Measurements from ENCODE around the gene DBNDD1.
"Not testable (repeated sequence)": the region's sequence is repeated elsewhere in the genome, so short reads cannot be mapped to it uniquely, and the experiment has no call there.

DBNDD1 gene

DNA sequence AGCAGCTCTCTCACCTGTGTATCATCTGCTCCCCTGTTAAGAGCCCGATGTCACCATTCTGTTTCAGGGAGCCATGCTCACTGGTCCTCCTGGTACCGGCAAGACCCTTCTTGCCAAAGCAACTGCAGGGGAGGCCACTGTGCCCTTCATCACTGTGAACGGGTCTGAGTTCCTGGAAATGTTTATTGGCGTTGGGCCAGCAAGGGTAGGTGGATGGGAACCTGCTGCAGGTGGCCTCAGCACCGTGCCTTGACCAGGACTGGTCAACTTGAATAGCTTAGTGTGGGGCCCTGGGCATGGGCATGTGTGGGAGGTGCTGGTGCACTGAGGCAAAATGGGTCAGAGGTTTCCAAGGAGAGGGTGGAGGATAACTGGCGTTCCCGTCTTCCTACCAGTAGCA lies 28.5 kb downstream of the DBNDD1 start:
- DNase-seq (ENCODE audit: low read depth), result no peak

DNA sequence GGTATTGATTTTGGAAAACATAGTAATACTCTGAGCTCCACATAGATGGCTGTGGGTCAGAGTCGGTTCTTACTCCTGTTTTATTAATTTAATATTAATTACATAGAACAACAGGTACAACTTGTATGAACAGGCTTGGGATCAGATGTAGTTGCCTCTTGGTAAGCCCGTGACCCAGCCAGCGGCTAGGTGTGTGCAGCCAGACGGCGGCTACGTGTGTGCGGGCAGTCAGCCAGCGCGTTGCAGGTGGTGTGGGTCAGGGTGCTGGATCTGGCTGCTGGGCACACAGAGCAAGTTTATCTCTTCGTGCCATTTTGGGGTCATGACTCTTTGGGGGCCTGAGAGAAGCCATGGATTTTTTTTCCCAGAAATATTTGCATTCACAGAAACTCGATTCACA lies 30.3 kb downstream of the DBNDD1 start:
- no peak for DNase-seq (ENCODE audit: low read depth)

DNA sequence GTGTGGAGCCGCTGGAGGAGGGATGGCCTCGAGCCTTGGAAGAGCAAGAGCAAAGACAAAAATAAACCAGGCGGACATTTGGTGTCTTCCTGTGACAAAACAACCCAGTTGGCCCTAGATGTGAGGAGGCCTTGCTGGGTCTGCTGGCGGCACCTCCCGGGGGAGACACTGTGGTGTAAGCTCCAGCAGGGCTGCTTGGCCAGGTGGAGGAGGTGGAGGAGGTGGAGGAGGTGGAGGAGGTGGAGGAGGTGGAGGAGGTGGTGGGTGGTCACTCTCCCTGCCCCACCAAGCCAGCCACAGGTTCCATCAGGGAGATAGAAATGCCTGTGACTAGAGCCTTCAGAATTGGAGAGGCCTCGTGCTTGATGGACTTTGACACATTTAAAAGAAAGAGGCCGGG lies 32.1 kb downstream of the DBNDD1 start:
- DNase-seq (ENCODE audit: low read depth), result no peak

DNA sequence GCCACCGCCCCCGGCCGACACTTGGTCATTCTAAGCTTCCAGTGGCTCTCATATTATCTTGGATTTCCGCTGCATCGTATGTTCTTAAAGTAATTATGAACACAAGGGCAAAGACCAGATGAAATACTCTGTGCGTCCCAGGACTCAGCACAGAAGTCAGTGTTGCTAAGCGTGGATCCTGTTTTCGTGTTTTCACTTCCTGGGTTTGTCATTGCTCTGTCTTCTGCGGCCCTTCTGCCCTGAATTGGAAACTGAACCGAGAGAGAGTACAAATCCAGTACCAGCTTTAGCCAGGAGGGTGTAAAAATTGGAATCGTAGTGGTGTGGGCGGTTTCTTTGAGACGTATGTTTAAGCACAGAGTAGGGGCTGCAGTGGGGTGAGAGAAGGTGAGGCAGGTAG lies 32.7 kb downstream of the DBNDD1 start:
- DNase-seq (ENCODE audit: low read depth), result no peak

DNA sequence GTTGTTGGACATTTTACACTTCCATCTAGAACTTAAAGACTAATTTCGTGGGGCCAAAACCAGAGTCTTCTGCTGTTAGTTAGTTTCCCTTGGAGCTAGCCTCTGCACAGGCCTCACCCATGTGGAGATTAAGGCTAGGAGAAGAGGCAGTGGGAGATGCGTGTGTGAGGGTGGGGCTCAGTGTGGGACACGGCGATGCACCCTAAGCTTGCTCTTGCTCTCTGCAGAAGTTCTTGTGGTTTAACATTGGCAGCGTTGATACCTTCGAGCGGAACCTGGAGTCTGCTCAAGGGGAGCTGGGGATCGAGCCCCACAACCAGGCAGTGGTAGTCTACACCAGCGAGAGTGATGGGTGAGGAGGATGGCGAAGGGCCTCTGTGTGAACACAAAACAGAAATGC lies 34.0 kb downstream of the DBNDD1 start:
- no peak for DNase-seq (ENCODE audit: low read depth)

DNA sequence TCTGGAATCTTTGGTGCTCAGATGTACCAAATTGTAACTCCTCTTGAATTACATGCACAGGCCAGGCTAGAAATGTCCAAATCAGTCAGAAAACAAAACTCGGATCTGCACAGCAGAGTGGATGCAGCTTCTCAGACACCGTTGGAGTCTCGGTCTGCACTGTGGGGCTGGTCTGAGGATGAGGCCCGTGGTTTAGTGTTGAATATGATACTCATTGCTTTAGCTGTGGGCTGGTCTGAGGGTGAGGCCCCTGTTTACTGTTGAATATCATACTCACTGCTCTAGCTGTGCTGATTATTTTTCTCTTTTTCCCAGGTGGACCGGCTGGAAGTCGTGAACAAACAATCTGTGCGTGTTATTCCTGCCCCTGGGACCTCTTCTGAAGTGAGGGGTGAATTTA lies 35.0 kb downstream of the DBNDD1 start:
- DNase-seq (ENCODE audit: low read depth), result no peak

DNA sequence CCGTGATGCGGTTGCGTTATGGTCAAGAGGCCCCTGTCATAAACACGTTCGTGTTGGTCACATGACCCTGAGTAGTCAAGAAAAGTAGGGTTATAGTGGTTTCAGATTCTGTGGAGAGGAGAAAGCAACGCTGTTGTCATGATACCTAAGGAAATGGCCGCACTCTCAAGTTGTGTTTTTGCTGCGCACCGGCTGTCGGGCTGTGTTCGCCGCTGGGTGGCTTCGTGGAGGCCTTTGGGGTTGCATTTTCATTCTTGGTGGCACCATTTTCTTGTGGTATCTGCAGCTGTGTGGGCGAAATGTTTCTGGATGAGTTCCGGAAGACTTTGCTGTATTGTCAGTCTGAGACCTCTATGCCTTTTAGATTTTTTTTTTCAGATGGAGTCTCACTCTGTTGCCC lies 35.7 kb downstream of the DBNDD1 start:
- DNase-seq (ENCODE audit: low read depth), result no peak

DNA sequence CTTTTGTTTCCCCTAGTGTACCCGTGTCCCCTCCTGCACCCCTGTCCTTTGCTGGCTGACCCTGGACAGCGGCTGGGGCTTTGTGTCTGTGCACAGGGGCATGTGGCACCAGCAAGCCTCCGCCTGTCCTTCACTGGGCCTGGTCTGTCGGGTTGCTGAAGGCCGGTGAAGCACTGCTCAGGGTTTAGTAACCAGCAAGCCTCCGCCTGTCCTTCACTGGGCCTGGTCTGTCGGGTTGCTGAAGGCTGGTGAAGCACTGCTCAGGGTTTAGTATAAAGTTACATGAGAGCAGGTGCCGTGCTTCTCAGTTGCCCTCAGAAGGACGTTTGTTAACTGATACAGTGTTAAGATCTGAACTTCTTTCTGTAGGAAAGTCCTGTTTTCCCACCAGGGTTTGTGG lies 36.9 kb downstream of the DBNDD1 start:
- DNase-seq (ENCODE audit: low read depth), result no peak

DNA sequence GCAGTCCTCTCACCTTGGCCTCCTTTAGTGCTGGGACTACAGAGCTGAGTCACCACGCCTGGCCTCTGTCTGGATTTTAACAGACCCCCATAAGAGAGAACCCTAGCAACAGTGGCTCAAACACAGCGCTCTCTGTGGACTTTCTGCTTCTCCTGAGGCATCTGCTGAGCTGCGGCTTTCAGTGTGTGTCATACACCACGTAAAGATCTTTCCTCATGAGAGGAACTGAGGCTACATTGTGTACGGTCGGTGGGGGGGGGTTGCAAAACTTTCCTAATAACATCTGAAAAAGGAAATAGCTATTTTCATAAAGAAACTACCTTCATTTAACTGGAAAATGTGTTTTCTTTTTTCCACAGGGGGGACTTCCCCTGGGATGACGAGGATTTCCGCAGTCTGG lies 37.8 kb downstream of the DBNDD1 start:
- DNase-seq (ENCODE audit: low read depth), result no peak

DNA sequence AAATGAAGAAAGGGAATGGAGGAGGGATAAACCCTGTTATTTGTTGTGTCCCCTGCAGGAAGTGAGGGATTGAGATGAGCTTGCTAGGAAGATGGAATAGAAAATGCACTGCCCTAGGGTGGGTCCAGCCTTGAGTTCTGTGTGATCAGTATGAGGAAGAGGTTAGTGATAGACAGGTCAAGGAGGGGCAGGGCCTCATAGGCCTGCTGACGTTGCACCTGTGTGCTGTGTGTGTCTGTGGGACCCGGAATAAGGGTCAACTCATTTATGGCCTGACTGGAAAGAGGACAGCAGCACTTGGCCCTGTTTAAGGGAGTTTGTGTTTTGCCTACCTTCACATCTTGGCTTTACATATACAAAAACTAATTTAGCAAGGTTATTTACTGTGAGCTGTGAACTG lies 44.4 kb downstream of the DBNDD1 start:
- no peak for DNase-seq (ENCODE audit: low read depth)

DNA sequence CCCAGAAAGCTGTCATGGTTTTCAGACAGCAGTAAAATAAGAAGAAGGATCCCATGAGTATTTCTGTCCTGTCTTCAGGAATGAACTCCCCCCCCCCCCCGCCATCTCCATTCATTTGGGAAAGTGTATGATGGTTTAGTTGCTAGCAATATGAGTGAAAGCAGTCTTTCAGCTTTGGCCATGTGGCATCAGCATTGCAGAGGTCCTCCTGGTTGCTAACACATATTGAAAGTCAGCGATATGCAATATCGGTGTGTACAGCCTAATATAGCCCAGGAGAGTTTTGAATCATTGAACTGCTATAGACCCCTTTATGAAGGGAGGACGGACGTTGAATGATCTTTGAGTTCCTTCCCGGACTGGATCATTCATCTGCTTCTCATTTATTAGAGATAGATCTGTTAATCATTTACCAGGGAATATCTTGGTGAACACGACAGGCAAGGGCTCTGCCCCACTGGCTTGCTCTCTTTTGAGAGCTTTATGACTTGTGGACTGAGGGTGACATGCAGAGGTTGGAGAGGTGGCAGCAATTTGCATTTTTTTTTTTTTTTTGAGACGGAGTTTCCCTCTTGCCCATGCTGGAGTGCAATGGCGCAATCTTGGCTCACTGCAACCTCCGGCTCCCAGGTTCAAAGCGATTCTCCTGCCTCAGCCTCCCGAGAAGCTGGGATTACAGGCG lies 45.5 kb downstream of the DBNDD1 start:
- DNase-seq (ENCODE audit: low read depth), result no peak

DNA sequence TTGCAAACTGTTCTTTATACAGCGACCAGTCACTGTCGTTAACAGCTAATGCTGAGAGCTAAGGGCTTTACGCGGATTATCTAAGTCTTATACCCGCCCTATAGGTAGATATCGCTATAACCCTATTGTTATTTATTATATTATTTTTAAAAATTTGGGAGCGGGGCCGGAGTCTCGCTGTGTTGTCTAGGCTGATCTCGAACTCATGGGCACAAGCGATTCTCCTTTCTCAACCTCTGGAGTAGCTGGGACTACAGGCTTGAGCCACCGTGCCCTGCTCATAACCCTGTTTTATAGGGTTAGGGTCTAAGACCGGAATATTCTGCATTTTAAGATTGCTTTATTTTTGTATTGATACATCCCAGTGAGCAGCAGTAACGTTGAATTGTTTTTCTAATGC lies 46.0 kb downstream of the DBNDD1 start:
- no peak for DNase-seq (ENCODE audit: low read depth)

DNA sequence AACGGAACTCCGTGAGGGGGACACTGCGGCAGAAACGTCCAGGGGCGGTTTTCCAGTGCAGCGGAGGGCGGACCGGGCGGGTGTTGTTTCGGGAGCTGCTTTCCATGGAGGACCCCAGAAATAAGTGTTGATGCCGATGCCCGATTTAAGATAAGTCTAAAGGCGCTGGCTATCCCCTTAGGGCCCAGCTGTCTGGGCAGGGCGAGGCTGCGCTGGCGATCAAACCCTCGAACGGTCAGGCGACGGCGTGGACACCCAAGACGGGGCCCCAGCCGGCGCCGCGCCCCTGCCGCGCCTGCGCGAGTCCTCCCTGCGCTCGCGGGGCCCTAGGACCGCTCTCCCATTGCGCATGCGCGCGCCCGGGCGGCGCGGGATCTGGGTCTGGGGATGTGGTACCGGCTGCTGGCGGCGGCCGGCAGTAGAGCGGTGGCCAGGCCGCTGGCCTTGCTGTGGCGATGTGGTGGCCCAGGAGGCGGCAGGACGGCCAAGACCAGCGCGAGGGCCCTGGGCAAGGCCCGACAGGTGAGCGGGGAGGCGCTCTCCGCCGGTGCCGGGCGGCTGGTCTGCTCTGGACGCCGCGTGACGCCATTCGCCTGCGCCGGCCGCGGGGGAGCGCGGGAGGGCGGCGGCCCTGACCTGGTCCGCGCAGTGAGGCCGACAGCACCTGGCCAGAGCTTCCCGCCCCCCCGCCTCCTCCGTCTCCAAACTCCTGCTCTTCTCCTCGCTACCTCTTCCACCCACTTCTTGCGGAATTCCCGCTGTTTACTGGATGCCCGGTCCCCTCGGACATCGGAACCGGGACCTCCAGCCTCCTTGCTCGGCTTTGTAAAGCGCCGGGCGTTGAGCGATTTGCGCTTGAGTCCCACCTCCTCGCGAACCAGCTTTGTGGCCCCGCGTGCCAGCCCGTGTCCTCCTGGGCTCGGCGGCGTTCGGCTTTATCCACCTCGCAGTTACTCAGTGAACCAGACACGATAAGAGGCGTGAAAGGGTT lies 46.7 kb downstream of the DBNDD1 start:
- peak; percentile 91 for DNase-seq (ENCODE audit: low read depth)

DNA sequence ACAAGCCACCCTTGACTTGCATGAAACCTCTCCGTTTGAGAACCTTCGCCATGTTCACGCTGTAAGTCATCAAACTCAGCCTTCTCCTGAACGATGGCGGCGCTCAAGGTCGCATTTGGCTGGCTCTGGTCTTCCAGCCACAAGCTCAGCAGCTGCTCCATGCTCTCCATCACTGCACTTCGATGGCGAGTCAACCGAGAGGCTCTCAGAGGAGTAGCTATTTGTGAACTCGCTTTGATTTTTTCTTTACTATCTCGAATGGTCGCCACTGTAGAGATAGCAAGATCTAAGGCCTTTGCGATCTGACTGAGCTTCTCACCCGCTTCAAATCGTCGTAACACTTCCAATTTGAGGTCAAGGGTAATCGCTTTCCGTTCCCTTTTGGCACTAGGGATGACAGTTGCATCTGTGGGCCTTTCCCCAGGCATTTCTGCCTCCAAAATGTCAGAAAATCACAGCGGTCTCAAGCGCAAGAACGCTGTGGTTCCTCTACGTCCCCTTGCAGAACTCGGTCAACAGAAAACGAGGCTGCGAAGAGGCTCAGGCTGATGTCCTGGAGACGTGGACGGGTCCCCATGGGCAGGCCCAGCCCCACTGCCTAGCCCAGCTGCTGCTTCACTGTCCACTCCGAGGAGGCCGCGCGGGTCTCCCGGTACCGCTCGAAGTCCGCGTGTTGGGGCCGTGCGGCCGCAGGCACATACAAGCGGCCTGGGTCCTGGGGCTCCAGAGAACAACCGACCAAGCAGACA lies 47.6 kb downstream of the DBNDD1 start:
- DNase-seq (ENCODE audit: low read depth), result no peak

DNA sequence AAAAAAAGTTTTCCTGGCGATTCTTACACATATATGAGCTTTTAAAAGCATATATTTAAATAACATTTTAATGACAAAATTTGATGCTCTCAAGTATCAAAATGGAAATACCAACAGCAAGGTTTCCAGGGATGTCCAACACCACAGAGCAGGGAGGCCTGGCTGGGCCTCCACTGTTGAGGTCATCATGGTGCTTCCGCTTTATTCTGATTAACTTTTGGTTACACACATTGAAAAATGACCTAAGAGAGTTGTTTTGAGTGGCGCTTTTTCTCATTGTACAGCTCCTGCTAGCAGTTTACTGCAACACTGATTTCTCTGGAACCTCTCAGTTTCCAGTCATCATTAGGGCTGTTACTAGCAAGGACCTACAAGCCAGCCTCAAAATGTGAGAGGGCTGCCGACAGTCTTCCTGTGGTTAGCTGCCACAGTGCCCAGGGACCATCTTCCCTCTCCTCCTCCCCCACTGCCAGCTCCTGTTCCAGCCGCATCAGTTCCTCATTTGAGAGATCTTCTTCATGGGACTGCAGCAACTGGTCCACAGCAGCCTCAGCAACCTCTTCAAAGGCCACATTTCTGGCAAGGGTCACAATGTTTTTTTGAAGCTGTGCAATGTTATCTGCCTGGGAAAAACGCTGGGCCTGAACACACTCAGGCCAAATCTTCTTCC lies 49.4 kb downstream of the DBNDD1 start:
- DNase-seq (ENCODE audit: low read depth), result no peak

DNA sequence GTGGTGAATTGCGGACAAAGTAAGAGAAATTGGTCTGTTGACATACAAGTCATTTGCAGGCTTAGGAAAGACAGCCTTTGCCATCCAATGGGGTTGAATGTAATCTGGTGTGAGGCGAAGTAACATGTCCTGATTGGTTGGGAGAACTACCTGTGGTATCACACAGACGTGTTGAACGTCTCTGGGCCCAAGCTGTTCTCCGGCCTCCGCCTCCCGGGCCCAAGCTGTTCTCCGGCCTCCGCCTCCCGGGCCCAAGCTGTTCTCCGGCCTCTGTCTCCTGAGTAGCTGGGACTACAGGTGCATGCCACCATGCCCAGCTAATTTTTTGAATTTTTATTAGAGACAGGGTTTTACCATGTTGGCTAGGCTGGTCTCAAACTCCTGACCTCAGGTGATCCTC lies 51.2 kb downstream of the DBNDD1 start:
- DNase-seq (ENCODE audit: low read depth), result not testable (repeated sequence)

DNA sequence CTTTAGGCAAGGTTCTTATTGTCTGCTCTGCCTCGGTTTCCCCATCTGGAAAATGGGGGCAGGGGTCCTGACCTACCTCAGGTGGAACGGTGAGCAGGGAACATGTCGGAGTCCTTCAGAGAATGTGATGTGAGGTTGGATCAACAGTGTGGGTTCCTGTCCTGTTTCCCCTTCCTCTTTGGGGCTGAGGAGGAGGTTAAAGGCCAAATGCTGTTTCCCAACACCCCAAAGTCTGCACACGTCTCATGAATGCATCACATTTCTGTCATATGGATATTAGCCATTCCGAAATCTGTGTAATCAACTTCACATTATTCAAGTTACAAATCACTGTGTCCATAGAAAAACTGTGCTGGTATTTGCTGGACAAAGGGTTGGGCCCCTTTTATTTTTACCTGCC lies 51.8 kb downstream of the DBNDD1 start:
- not testable (repeated sequence) for DNase-seq (ENCODE audit: low read depth)

DNA sequence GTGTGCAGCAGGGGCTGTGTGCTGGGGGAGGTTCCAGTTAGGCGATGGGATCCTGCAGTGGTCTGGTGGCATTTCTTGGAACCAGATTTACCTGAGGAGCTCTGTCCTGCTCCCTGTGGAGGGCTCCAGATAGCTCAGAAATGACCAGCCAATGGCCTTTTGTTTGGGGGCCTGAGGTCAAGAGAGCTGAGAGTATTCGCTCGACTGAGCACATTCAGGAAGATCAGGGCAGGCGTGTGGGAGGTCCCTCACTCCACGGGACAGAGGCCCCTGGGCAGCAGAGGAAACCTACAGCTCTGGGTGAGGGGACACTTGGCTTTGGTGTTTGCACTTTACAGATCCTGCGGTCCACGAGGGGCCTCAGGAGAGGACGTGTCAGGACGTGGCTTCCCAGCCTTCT lies 52.5 kb downstream of the DBNDD1 start:
- DNase-seq (ENCODE audit: low read depth), result no peak

DNA sequence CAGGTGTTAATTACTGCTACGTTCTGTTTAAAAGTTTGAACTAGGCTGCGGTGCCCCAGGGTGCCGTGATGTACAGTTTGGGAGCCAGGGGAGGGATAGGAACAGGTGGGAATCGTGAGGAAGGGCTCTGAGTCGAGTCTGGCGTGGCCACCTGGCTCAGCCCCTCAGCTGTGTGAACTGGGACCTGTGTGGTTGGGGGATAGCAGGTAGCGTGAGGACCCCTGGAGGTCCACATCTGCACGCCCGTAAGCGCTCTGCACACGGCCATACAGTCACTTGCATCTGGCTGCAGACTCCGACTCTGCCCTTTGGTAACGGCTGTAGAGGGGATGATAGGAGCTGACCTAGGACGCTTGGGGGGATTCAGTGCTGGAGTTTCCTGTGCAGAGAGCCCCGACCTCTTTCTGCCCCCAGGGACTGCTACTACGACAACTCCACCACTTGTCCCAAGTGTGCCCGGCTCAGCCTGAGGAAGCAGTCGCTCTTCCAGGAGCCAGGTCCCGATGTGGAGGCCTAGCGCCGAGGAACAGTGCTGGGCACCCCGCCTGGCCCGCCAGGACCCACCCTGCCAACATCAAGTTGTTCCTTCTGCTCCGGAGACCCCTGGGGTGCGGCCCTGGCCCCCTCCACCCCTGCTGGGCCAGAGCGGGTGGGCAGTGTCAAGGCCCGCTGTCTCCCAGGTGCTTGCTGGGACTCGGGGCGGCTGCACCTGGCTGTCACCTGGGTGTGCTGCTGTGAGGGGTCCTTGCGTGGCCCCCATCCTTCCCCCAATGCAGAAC lies 53.6 kb downstream of the DBNDD1 start:
- no peak for DNase-seq (ENCODE audit: low read depth)

DNA sequence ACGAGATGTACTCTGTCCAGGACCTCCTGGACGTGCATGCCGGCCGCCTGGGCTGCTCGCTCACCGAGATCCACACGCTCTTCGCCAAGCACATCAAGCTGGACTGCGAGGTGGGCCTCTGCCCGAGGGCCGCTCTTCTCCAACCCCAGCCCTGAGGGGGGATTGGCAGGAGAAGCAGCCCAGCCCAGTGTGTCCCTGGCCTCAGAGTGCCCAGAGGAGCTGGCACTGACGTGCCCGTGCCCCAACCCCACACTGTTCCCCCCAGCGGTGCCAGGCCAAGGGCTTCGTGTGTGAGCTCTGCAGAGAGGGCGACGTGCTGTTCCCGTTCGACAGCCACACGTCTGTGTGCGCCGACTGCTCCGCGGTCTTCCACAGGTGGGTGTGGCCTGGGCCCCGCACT lies 55.1 kb downstream of the DBNDD1 start:
- DNase-seq (ENCODE audit: low read depth), result no peak

DNA sequence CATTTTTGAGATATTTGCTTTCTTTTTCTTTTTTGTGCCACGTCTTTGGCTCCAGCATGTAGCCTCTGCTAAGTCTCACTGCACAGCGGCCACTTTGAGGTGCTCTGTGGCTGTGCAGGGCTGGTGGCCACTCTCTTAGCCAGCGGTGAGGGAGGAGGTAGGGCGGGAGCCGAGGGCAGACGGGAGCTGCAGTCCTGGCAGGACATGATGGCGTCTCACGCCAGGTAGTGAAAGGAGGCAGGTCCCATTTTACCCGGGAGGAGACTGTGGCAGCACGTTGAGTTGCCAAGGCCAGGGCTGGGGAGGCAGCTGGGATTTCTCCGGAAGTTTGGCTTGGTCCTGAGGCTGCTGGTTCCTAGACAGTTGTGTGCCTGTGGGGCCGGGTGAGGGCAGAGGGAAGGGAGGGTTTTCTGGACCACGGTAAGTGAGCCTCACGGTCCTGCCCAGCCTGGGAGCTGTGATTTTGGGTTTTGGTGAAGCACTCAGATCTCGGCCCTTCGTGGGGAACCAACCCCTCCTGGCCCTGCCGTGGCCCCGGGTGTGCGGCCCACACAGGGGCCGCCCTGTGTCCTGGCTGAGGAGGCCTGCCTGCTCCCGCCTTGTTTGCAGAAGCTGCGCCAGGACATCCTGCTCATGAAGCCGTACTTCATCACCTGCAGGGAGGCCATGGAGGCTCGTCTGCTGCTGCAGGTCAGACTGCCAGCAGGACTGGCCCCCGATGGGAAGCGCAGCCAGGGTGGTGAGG lies 56.3 kb downstream of the DBNDD1 start:
- no peak for DNase-seq (ENCODE audit: low read depth)
